Measurements from ENCODE around the gene SMARCC1.

SMARCC1 gene

GRCh38 chr3:47541583-47542108 lies 240.0 kb downstream of the SMARCC1 start:
- DNase-seq (ENCODE audit: low read depth) = no peak
- TF ChIP-seq CTCF (IDR thresholded peaks at IDR 0.05; ENCODE audit: insufficient read depth, low read depth, low read length, missing control alignments) = no peak

GRCh38 chr3:47540281-47540680 lies 241.4 kb downstream of the SMARCC1 start:
- peak; percentile 26 for DNase-seq (ENCODE audit: low read depth)
- no peak for TF ChIP-seq CTCF (IDR thresholded peaks at IDR 0.05; ENCODE audit: insufficient read depth, low read depth, low read length, missing control alignments)
- no peak overlapping the region for H3K4me3 ChIP-seq (ENCODE audit: low read length)

More at GRCh38 chr3:47541583-47542108, 240.0 kb downstream of the SMARCC1 start:
- H3K4me3 ChIP-seq (ENCODE audit: low read length) = no peak overlapping the region

- DNase-seq (ENCODE audit: low read depth) = no peak
- H3K4me3 ChIP-seq (ENCODE audit: low read length) = no peak overlapping the region
- TF ChIP-seq CTCF (IDR thresholded peaks at IDR 0.05; ENCODE audit: insufficient read depth, low read depth, low read length, missing control alignments) = no peak
Observed at GRCh38 chr3:47536967-47537366, 244.7 kb downstream of the SMARCC1 start.

- DNase-seq (ENCODE audit: low read depth) = no peak
- H3K4me3 ChIP-seq (ENCODE audit: low read length) = no peak overlapping the region
- no peak for TF ChIP-seq CTCF (IDR thresholded peaks at IDR 0.05; ENCODE audit: insufficient read depth, low read depth, low read length, missing control alignments)
Observed at GRCh38 chr3:47536221-47536891, 245.3 kb downstream of the SMARCC1 start.

Measured in epithelial cell of esophagus (primary cell).